Measurements from ENCODE around the gene DHCR24.

- TF ChIP-seq CTCF (IDR thresholded peaks at IDR 0.05), result no peak
- TF ChIP-seq ATF2 (CRISPR knock-in tag; IDR thresholded peaks at IDR 0.05; ENCODE audit: borderline replicate concordance, low read depth), result no peak
- TF ChIP-seq MLX (CRISPR knock-in tag; IDR thresholded peaks at IDR 0.05), result no peak
Measured at GRCh38 chr1:54842963-54843362, 44.0 kb downstream of the DHCR24 start.
